Pancreas (tissue), 10 donors: Measurements from ENCODE around the gene MTUS2. TPM values are rescaled to one million over a fixed set of nuclear protein-coding genes. Genes with fewer than 3 reads are reported as not detected.

Source experiments
- ATAC-seq, 4 donors: fragments of 200-7000 bp; cut with Tn5 transposase; one replicate each; pipeline versions ENCODE4 v1.8.0 to v1.9.1; 2020; ENCODE audit warnings: mild to moderate bottlenecking in 4 of 4, moderate library complexity in 4 of 4
- DNase-seq, 6 donors: peaks; one replicate each; pipeline ENCODE4 v3.0.0-alpha.2; 2020
- FAIRE-seq: peaks from 2 replicates; lab custom pipeline; 2012; peaks lifted over from hg19 to GRCh38; lab: Jason Lieb, UNC
- H3K27ac ChIP-seq, 4 donors: fragments of 200-600 bp; sonication (generic); 1 replicate in 3 of 4; 2 replicates in 1 of 4; pipeline versions ENCODE4 v1.5.0 to v1.8.0; 2020
- H3K27me3 ChIP-seq, 4 donors: fragments of 200-600 bp; one replicate each; pipeline ENCODE4 v1.8.0; 2021
- H3K36me3 ChIP-seq, 3 donors: fragments of 200-600 bp; sonication (generic) in 1 of 3; one replicate each; pipeline versions ENCODE4 v1.5.0 to v1.8.0; 2020 to 2021
- H3K4me1 ChIP-seq, 3 donors: fragments of 200-600 bp; one replicate each; pipeline ENCODE4 v1.8.0; 2021
- H3K4me3 ChIP-seq, 4 donors: fragments of 200-600 bp; sonication (generic) in 2 of 4; one replicate each; pipeline versions ENCODE4 v1.5.0 to v1.8.0; 2020 to 2021
- H3K9me3 ChIP-seq, 4 donors: fragments of 200-600 bp; one replicate each; pipeline ENCODE4 v1.8.0; 2021
- CTCF ChIP-seq, 4 donors: fragments of 200-600 bp; sonication (generic) in 3 of 4; IDR thresholded peaks; one replicate each; pipeline versions ENCODE4 v1.5.0 to v1.8.0; 2021; ENCODE audit warnings: antibody characterized with exemption in 4 of 4
- WGBS, 2 donors: extraction: QIAGEN DNeasy Blood & Tissue Kit; methylation state at CpG; one replicate each; pipeline ENCODE4 v1.1.7; 2013; 5-methylcytosine and 5-hydroxymethylcytosine counted together
- intact Hi-C, 3 donors: fragments of 100-400 bp; cut with DNase I; formaldehyde crosslinking; loops; one replicate each; pipeline versions ENCODE4 v1.11.1 to v1.14.2; 2022
- polyA plus RNA-seq, 2 donors: library from polyadenylated mRNA; stranded (reverse); fragments of 200-250 nt; gene quantifications; one replicate each; pipeline ENCODE4 v1.2.3, GENCODE V29; 2013
- total RNA-seq, 6 donors: library from RNA; stranded (reverse); fragmentation: NEBNext Ultra II Directional in 4 of 6; extraction: Animal tissue kit (Norgen Biotek cat#: 25700) in 4 of 6; gene quantifications; one replicate each; pipeline versions ENCODE4 v1.2.1 to v1.2.4, GENCODE V29; 2021 to 2023
- donor health status: healthy with polysubstance abuse.
- donor health status: DM: no; HTN: no; CAD: no; lungs with moderate emphysema.
- donor health status: DM: no; HTN: no; CAD: no.
- donor health status: control.
- donor health status: control.
- donor health status: Bipolar disorder and iron deficiency.
- donor health status: DM: yes; HTN: yes; CAD: no.
- donor health status: DM: no; HTN: no; CAD: no.
- donor health status: DM: no; HTN: no; CAD: no.
- donor health status: DM: yes; HTN: yes; CAD: no.

Gene MTUS2
- total and polyA plus RNA-seq, 8 donors: 2.2 to 9.0 (median 4.8) TPM

GRCh38 chr13:29483623-29484022 is 663.5 kb downstream of the MTUS2 start:
- no peak for TF ChIP-seq CTCF (IDR thresholded peaks at IDR 0.05)
- no peaks in the 10 kb centered on the region for H3K36me3 ChIP-seq
- ATAC-seq (no peak), DNase-seq (no peak), FAIRE-seq (no peak)
- no peak overlapping the region for H3K4me3 ChIP-seq
- no peak overlapping the region for H3K27ac ChIP-seq
- intact Hi-C loops: no loop called here
- H3K27me3 ChIP-seq: no peaks in the 10 kb centered on the region
- H3K4me1 ChIP-seq: no peaks in the 10 kb centered on the region
- WGBS, 2 donors: 79 to 82% methylated on average over 4 of the region's 4 CpGs
- no peaks in the 10 kb centered on the region for H3K9me3 ChIP-seq

DNA sequence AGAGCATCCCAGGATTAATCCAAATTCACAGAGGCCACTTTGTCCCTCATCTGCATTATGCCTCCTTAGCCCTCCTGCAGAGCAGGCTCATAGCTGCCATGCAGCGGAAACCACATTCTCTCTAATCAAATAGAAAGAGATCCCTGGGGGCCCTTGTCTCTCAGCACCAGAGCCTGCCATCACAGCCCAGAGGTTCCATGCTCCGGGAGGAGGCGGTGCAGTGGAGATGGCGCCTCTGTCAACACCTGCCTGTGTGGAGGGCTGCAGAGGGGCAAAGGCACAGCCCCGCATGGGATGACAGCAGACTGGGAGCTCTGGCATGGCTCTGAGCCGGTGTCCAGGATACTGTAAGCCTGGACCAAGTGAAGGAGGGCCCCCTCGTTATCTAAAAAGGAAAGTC is 664.1 kb downstream of the MTUS2 start:
- no peak overlapping the region for H3K27ac ChIP-seq
- no peaks in the 10 kb centered on the region for H3K4me1 ChIP-seq
- intact Hi-C loops: no loop called here
- no peaks in the 10 kb centered on the region for H3K9me3 ChIP-seq
- no peak for FAIRE-seq
- DNase-seq: no peak
- H3K27me3 ChIP-seq: no peaks in the 10 kb centered on the region
- H3K4me3 ChIP-seq: no peak overlapping the region
- WGBS, 2 donors: 87 to 90% methylated on average over 7 of the region's 7 CpGs
- H3K36me3 ChIP-seq: no peaks in the 10 kb centered on the region
- no peak for TF ChIP-seq CTCF (IDR thresholded peaks at IDR 0.05)
- no peak for ATAC-seq

GRCh38 chr13:29484796-29485195 is 664.7 kb downstream of the MTUS2 start:
- no peak for DNase-seq
- TF ChIP-seq CTCF (IDR thresholded peaks at IDR 0.05): no peak
- Histone ChIP-seq H3K9me3 (no peaks in the 10 kb centered on the region), H3K27ac (no peak overlapping the region), H3K36me3 (no peaks in the 10 kb centered on the region), H3K4me1 (no peaks in the 10 kb centered on the region), H3K27me3 (no peaks in the 10 kb centered on the region), H3K4me3 (no peak overlapping the region)
- no peak for FAIRE-seq
- WGBS, 2 donors: 90 to 92% methylated on average over 7 of the region's 7 CpGs
- no peak for ATAC-seq
- intact Hi-C loops: no loop called here

DNA sequence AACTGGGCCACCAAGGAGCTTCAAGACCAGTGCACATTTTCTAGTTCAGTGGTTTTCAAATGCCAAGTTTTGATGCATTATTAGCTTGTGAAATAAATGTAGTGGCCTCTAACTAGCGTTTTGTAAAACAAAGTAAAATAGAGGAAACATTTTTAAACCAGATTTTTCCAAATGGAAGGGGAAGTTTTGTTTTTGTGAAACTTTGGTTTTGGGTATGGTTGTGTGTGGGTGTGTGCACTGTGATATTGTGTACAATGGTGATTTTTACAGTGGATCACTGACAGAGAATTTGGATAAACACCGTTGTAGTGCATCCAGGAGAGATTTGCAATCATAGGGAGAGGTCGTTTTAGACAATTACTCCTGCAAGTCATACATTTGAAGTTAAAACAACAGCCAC is 666.4 kb downstream of the MTUS2 start:
- Histone ChIP-seq H3K27me3 (no peaks in the 10 kb centered on the region), H3K9me3 (no peaks in the 10 kb centered on the region), H3K36me3 (no peaks in the 10 kb centered on the region), H3K4me1 (no peaks in the 10 kb centered on the region), H3K4me3 (no peak overlapping the region), H3K27ac (no peak overlapping the region)
- ATAC-seq: no peak
- no peak for DNase-seq
- WGBS, 2 donors: 64 to 72% methylated on average over 3 of the region's 3 CpGs
- no peak for TF ChIP-seq CTCF (IDR thresholded peaks at IDR 0.05)
- intact Hi-C loops: no loop called here
- no peak for FAIRE-seq

DNA sequence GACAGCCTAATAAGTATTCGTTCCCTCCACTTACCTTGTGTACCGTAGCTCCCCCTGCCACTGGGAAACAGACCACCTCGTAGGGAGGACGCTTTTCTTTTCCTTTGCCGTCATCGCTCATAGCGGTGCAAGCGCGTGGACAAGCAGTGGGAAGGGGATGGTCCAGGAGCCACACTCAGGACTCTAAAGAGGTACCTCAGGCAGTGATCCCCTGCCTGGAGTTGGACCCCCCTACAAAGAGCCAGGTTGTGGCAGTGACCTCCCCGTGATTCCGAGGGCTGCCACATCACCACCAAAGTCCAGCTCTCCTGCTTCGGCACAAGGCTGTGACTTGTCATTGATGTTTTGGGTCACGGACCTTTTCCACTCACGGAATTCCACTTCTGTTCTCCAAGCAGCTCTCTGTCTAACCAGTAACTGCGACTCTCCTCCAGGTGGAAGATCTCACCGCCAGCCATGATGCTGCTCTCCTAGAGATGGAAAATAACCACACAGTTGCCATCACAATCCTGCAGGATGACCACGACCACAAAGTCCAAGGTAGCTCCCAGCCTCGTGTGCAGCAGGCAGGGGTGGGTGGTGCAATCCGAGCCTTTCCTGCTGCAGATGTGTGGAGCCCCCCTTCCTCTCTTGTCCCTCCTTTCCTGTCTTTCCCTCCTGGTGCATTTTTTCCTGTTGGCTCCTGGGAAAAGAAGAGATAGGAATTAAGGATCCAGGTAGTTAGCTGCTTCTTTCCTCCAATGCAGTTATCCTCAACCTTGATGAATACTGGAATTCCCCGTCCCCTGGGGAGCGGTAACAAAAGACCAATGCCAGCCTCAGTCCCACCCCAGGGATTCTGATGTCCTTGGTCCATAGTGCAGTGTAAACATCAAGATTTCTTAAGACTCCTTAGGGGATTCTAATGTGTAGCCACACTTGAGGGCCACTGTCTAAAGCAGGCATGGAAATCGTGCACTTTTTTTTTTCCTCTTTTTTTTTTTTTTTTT is 667.6 kb downstream of the MTUS2 start:
- no peak for DNase-seq
- no peak for FAIRE-seq
- 81 to 85% methylated on average over 22 of the region's 22 CpGs for WGBS, 2 donors
- H3K4me3 ChIP-seq: no peak overlapping the region
- intact Hi-C loops: no loop called here
- H3K9me3 ChIP-seq: no peaks in the 10 kb centered on the region
- no peaks in the 10 kb centered on the region for H3K36me3 ChIP-seq
- no peak for TF ChIP-seq CTCF (IDR thresholded peaks at IDR 0.05)
- H3K4me1 ChIP-seq: no peaks in the 10 kb centered on the region
- H3K27ac ChIP-seq: no peak overlapping the region
- no peak for ATAC-seq
- H3K27me3 ChIP-seq: no peaks in the 10 kb centered on the region
